Measurements from ENCODE around the gene BTBD7. TPM values are rescaled to one million over a fixed set of nuclear protein-coding genes. Genes with fewer than 3 reads are reported as not detected.

The BTBD7 gene
- total RNA-seq, 6 experiments from 2014 or later, result 8.1 to 14.3 (median 11.0) TPM

DNA sequence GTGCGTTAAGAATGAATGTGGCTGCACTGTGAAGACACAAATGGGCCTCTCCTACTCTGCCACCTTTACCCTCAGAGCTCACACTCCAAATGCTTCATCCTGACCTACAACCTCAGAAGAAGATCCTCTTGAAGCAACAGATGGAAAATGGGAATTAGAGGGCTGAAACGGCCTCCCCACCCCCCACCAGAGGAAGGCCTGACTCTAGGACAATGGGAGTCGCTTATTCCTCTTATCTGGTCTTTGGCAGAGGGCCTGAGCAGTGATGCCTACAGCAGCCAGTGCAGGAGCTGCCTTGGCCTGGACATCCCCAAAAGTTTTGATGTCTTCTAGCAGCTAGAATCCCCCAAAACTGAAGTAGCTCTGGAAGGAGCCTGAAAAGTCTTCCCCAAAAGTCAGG lies 29.2 kb downstream of the BTBD7 start:
- Histone ChIP-seq H3K9me3 (no peaks in the 10 kb centered on the region), H3K4me1 (peaks cover 0 to 8% (median 0%) of the 10 kb centered on the region in 4 donors), H3K27me3 (no peaks in the 10 kb centered on the region), H3K27ac (no peak overlapping the region), H3K4me3 (no peak overlapping the region), H3K36me3 (no peaks in the 10 kb centered on the region)
- DNase-seq (no peak), ATAC-seq (peak; percentile 38 to 61 (median 56))
- 53% methylated on average over 3 of the region's 3 CpGs for WGBS (ENCODE audit: insufficient coverage, low coverage, low lambda C conversion rate, missing lambda C conversion rate)
- TF ChIP-seq, protein P1, sequence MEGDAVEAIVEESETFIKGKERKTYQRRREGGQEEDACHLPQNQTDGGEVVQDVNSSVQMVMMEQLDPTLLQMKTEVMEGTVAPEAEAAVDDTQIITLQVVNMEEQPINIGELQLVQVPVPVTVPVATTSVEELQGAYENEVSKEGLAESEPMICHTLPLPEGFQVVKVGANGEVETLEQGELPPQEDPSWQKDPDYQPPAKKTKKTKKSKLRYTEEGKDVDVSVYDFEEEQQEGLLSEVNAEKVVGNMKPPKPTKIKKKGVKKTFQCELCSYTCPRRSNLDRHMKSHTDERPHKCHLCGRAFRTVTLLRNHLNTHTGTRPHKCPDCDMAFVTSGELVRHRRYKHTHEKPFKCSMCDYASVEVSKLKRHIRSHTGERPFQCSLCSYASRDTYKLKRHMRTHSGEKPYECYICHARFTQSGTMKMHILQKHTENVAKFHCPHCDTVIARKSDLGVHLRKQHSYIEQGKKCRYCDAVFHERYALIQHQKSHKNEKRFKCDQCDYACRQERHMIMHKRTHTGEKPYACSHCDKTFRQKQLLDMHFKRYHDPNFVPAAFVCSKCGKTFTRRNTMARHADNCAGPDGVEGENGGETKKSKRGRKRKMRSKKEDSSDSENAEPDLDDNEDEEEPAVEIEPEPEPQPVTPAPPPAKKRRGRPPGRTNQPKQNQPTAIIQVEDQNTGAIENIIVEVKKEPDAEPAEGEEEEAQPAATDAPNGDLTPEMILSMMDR (IDR thresholded peaks at IDR 0.05), result no peak
- no peak for TF ChIP-seq POLR2A (IDR thresholded peaks at IDR 0.05)
- intact Hi-C loops (cut with DNase I), result no loop called here

DNA sequence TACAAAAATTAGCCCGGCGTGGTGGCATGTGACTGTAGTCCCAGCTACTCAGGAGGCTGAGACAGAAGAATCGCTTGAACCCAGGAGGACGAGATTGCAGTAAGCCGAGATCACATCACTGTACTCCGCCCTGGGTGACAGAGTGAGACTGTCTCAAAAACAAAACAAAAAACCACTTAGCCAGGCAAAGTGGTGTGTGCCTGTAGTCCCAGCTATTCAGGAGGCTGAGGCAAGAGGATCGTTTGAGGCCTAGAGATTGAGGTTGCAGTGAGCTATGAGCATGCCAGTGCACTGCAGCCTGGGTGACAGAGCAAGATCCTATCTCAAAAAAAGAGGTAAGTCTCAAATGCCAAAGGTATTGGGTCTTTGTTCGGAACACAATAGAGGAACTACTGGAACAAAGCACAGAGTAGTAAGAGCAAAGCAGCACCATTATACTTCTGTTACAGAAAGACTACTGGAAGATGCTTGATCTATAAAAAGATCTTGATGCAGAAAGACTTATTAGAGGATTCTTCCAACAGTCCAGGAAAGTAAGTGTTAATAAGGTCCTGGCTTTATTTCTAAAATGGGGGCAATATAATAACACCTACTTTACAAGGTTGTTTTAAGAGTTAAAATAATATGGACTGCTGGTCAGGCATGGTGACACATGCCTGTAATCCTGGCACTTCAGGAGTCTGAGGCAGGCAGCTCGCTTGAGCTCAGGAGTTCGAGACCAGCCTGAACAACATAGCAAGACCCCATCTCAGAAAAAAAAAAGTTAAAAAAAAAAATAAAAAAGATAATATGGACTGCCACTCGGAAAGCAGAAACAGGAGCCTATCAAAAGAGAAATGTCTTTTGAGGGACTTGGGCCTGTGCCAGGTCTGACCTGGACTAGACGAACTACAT lies 29.9 kb downstream of the BTBD7 start:
- peaks cover 0 to 8% (median 0%) of the 10 kb centered on the region in 4 donors for H3K4me1 ChIP-seq
- TF ChIP-seq, protein P1 (IDR thresholded peaks at IDR 0.05), result no peak
- TF ChIP-seq POLR2A (IDR thresholded peaks at IDR 0.05), result no peak
- no peaks in the 10 kb centered on the region for H3K36me3 ChIP-seq
- no peaks in the 10 kb centered on the region for H3K27me3 ChIP-seq
- no peak for DNase-seq
- no peak overlapping the region for H3K4me3 ChIP-seq
- 90% methylated on average over 10 of the region's 12 CpGs for WGBS (ENCODE audit: insufficient coverage, low coverage, low lambda C conversion rate, missing lambda C conversion rate)
- no peak overlapping the region for H3K27ac ChIP-seq
- intact Hi-C loops (cut with DNase I), result no loop called here
- ATAC-seq, result no peak
- no peaks in the 10 kb centered on the region for H3K9me3 ChIP-seq

DNA sequence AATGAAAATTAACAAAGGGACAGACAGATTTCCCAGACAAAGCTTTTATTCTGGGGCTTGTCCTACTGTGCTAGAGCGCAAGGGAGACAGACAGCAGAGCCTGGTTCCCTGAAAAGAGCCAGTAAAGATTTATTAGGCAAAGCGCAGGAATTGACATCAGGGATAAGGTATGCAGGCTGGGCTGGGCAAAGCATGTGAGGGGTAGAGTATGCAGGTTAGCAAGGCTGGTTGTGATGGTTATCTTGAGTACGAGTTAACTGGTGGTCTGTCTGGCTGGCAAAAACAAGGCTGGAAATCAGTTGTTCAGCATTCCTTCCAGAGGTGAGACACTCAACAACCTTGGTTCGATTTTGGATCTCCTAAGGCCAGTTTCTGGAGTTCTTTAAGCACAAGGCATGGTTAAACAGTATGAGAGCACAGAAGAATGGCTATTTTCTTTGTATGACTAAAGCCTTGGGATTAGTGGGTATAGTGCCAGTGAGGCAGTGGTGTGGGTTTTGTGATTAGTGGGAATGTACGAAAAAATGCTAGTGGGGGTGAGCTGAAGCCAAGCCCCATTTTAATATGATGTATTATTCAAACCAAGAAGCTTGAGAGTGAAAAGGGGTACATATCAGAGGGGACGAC lies 30.9 kb downstream of the BTBD7 start:
- H3K4me3 ChIP-seq, result no peak overlapping the region
- ATAC-seq (no peak), DNase-seq (no peak)
- H3K27ac ChIP-seq, result no peak overlapping the region
- WGBS (ENCODE audit: insufficient coverage, low coverage, low lambda C conversion rate, missing lambda C conversion rate), result 92% methylated on average over 6 of the region's 6 CpGs
- peaks cover 0 to 8% (median 0%) of the 10 kb centered on the region in 4 donors for H3K4me1 ChIP-seq
- intact Hi-C loops (cut with DNase I), result no loop called here
- H3K36me3 ChIP-seq, result no peaks in the 10 kb centered on the region
- no peaks in the 10 kb centered on the region for H3K27me3 ChIP-seq
- TF ChIP-seq, protein P1 (IDR thresholded peaks at IDR 0.05), result no peak
- TF ChIP-seq POLR2A (IDR thresholded peaks at IDR 0.05), result no peak
- H3K9me3 ChIP-seq, result no peaks in the 10 kb centered on the region

DNA sequence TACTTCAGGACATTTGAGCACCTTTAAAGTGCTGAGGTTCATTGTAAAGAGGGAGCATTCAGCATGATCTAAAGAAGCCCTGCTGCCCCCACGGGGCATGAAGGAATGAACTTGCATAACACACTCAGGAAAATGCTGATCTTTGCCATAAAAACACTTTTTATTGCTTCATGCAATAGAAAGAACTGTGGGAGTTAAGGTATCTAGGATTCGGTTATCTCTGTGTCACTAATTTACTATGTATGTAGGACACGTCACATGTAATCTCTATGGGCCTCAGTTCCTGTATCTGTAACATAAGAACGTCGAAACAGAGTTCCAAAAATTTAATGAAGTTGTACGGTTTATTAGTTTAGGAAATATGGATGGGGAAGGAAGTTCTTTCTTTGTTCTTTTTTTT lies 33.0 kb downstream of the BTBD7 start:
- 52% methylated on average over 6 of the region's 6 CpGs for WGBS (ENCODE audit: insufficient coverage, low coverage, low lambda C conversion rate, missing lambda C conversion rate)

More for the DNA sequence above, 33.0 kb downstream of the BTBD7 start:
- Histone ChIP-seq H3K36me3 (no peaks in the 10 kb centered on the region), H3K4me1 (peaks cover 0 to 8% (median 0%) of the 10 kb centered on the region in 4 donors), H3K4me3 (no peak overlapping the region), H3K9me3 (no peaks in the 10 kb centered on the region), H3K27me3 (no peaks in the 10 kb centered on the region), H3K27ac (no peak overlapping the region)
- intact Hi-C loops (cut with DNase I), result no loop called here
- DNase-seq (no peak), ATAC-seq (peak in 1 of 4 donors; percentile 10)
- TF ChIP-seq POLR2A (IDR thresholded peaks at IDR 0.05), result no peak
- TF ChIP-seq, protein P1 (IDR thresholded peaks at IDR 0.05), result no peak
